Loucy (cell line): ENCODE results near the gene ORAI3.

ENCODE experiments used
- H2AFZ ChIP-seq: fragments of 200-600 bp; sonication (generic); 2 replicates; pipeline ENCODE4 v1.6.0; 2016; ENCODE audit warnings: antibody characterized with exemption, mild to moderate bottlenecking, low read length, moderate library complexity
- H3F3A ChIP-seq: fragments of 200-600 bp; 2 replicates; pipeline ENCODE4 v1.6.0; 2016; ENCODE audit warnings: antibody characterized with exemption, low read depth, mild to moderate bottlenecking
- H3K27me3 ChIP-seq: fragments of 200-600 bp; sonication (generic); 2 replicates; pipeline ENCODE4 v1.6.1; 2014; ENCODE audit warnings: low read length, mild to moderate bottlenecking; ENCODE audit not compliant: insufficient read depth, poor library complexity, severe bottlenecking
- H3K36me3 ChIP-seq: fragments of 200-600 bp; sonication (generic); 2 replicates; pipeline ENCODE4 v1.6.1; 2016; ENCODE audit warnings: low read length; ENCODE audit not compliant: insufficient read depth
- H3K4me1 ChIP-seq: fragments of 200-600 bp; sonication (generic); 2 replicates; pipeline ENCODE4 v1.5.1; 2014; ENCODE audit warnings: low read length, mild to moderate bottlenecking; ENCODE audit not compliant: insufficient read depth, poor library complexity, severe bottlenecking
- H3K4me2 ChIP-seq: fragments of 200-600 bp; sonication (generic); 2 replicates; pipeline ENCODE4 v1.6.0; 2014; ENCODE audit warnings: antibody characterized with exemption, low read length, low read depth, mild to moderate bottlenecking; ENCODE audit not compliant: poor library complexity, severe bottlenecking
- H3K4me3 ChIP-seq: fragments of 200-600 bp; sonication (generic); 2 replicates; pipeline ENCODE4 v1.5.1; 2014; ENCODE audit warnings: low read length, mild to moderate bottlenecking, mixed read lengths; ENCODE audit not compliant: poor library complexity, severe bottlenecking
- H3K79me2 ChIP-seq: fragments of 200-600 bp; sonication (generic); 2 replicates; pipeline ENCODE4 v1.6.1; 2014; ENCODE audit warnings: low read length; ENCODE audit not compliant: insufficient read depth
- H3K9ac ChIP-seq: fragments of 200-600 bp; sonication (generic); 2 replicates; pipeline ENCODE4 v1.6.0; 2014; ENCODE audit warnings: mild to moderate bottlenecking, low read depth, low read length, moderate library complexity; ENCODE audit not compliant: poor library complexity, severe bottlenecking
- H3K9me2 ChIP-seq: fragments of 200-600 bp; sonication (generic); replicated peaks from 2 replicates; pipeline ENCODE4 v1.6.1; 2016; ENCODE audit warnings: low read depth, low read length, mixed read lengths
- H3K9me3 ChIP-seq: fragments of 200-600 bp; sonication (generic); 2 replicates; pipeline ENCODE4 v1.6.1; 2014; ENCODE audit warnings: mild to moderate bottlenecking, antibody characterized with exemption, low read length, low read depth; ENCODE audit not compliant: insufficient read depth
- H4K20me1 ChIP-seq: fragments of 200-600 bp; sonication (generic); 2 replicates; pipeline ENCODE4 v1.6.0; 2014; ENCODE audit warnings: antibody characterized with exemption, low read length, mild to moderate bottlenecking; ENCODE audit not compliant: insufficient read depth, poor library complexity, severe bottlenecking
- EZH2phosphoT487 ChIP-seq: fragments of 200-600 bp; IDR thresholded peaks from 2 replicates; pipeline ENCODE4 v1.6.1; 2018; ENCODE audit warnings: antibody characterized with exemption, mild to moderate bottlenecking, moderate library complexity, borderline replicate concordance
- TF ChIP-seq, protein P1 (sequence below): fragments of 200-600 bp; sonication (generic); conservative IDR thresholded peaks from 2 replicates; pipeline ENCODE4 v1.5.1; 2014; ENCODE audit warnings: mild to moderate bottlenecking, antibody characterized with exemption, low read length

Gene ORAI3

GRCh38 chr16:30947859-30948666 lies 805 bp upstream of the ORAI3 start:
- Histone ChIP-seq H3K4me2 (peak overlapping the region; percentile 84), H3K9ac (peak overlapping the region; percentile 99), H3K9me3 (no peaks in the 10 kb centered on the region), H3K4me3 (peak overlapping the region; percentile 90), H2AFZ (no peak overlapping the region), H3F3A (no peaks in the 10 kb centered on the region), H3K79me2 (peaks cover 22% of the 10 kb centered on the region), H3K9me2 (no peaks in the 10 kb centered on the region), H3K4me1 (peaks cover 21% of the 10 kb centered on the region), H3K27me3 (peaks cover 7% of the 10 kb centered on the region), H3K36me3 (peaks cover 19% of the 10 kb centered on the region), H4K20me1 (peaks cover 3% of the 10 kb centered on the region)
- no peak for TF ChIP-seq EZH2phosphoT487
- TF ChIP-seq, protein P1, sequence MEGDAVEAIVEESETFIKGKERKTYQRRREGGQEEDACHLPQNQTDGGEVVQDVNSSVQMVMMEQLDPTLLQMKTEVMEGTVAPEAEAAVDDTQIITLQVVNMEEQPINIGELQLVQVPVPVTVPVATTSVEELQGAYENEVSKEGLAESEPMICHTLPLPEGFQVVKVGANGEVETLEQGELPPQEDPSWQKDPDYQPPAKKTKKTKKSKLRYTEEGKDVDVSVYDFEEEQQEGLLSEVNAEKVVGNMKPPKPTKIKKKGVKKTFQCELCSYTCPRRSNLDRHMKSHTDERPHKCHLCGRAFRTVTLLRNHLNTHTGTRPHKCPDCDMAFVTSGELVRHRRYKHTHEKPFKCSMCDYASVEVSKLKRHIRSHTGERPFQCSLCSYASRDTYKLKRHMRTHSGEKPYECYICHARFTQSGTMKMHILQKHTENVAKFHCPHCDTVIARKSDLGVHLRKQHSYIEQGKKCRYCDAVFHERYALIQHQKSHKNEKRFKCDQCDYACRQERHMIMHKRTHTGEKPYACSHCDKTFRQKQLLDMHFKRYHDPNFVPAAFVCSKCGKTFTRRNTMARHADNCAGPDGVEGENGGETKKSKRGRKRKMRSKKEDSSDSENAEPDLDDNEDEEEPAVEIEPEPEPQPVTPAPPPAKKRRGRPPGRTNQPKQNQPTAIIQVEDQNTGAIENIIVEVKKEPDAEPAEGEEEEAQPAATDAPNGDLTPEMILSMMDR, result no peak

DNA sequence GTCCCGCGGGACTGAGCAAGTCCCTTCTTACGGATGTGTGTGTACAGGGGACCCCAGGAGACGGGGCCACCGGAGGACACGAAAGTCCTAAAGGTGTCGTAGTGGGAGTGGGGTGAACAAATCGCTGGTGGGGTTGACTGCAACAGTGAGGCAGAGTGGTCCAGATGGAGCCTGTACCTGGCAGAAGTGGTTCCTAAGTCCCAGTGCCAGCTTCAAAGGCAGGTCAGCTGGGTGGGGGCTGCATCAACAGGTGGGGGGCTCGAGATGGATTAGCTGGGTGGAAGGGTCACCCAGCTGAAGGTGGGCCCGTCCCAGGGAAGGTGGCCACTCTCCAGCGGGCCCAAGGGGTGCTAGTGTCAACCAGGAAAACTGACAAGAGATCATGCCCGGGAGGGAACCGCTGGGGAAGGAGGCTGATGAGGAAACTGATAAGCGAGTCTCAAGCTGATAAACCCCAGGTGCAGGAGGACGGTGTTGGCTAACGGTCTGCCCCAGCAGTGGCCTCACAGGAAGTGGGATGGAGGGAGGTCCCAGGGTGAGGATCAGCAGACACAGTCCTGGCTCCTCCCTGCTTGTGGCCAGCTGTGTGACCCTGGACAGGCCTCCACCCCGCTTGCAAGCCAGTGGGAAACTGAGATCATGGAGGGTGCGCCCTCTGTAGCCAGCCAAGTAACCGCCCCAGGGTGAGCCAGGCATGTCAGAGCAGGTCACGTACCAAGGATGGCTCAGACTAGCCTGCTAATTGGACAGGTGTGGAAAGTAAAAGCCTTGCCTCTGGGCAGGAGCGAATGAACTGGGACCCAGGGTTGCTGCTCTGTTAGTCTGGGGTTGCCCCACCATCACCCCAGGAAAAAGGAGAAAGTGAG lies 1.0 kb downstream of the ORAI3 start:
- Histone ChIP-seq H3K9me3 (no peaks in the 10 kb centered on the region), H4K20me1 (peaks cover 3% of the 10 kb centered on the region), H3K36me3 (peaks cover 6% of the 10 kb centered on the region; the same call in 1 of the 2 replicates), H3F3A (0 out of 2 replicates have a peak, but pooled peaks cover 6% of the 10 kb centered on the region), H3K4me3 (peak overlapping the region; percentile 90), H3K9me2 (no peaks in the 10 kb centered on the region), H3K4me1 (peaks cover 25% of the 10 kb centered on the region), H2AFZ (no peak overlapping the region), H3K9ac (peak overlapping the region; percentile 99), H3K27me3 (peaks cover 7% of the 10 kb centered on the region), H3K79me2 (peaks cover 23% of the 10 kb centered on the region), H3K4me2 (peak overlapping the region; percentile 84)
- TF ChIP-seq, protein P1, result peak; percentile 53
- no peak for TF ChIP-seq EZH2phosphoT487

GRCh38 chr16:30950516-30951065 lies 1.7 kb downstream of the ORAI3 start:
- H3K9ac ChIP-seq, result peak overlapping the region; percentile 99

More at GRCh38 chr16:30950516-30951065, 1.7 kb downstream of the ORAI3 start:
- Histone ChIP-seq H3K9me2 (no peaks in the 10 kb centered on the region), H4K20me1 (peaks cover 3% of the 10 kb centered on the region), H2AFZ (no peak overlapping the region), H3K4me3 (peak overlapping the region; percentile 90), H3K27me3 (peaks cover 7% of the 10 kb centered on the region), H3K36me3 (peaks cover 4% of the 10 kb centered on the region; the same call in 1 of the 2 replicates), H3K4me1 (peaks cover 25% of the 10 kb centered on the region), H3F3A (0 out of 2 replicates have a peak, but pooled peaks cover 6% of the 10 kb centered on the region), H3K79me2 (peaks cover 23% of the 10 kb centered on the region), H3K4me2 (peak overlapping the region; percentile 84), H3K9me3 (no peaks in the 10 kb centered on the region)
- TF ChIP-seq, protein P1, result no peak
- TF ChIP-seq EZH2phosphoT487, result no peak
